Smooth muscle cell (in vitro differentiated cells): Measurements from ENCODE around the gene NDUFS4. TPM values are rescaled to one million over a fixed set of nuclear protein-coding genes. Genes with fewer than 3 reads are reported as not detected.

Experiments used
- DNase-seq: peaks from one replicate; lab custom pipeline; 2025; ENCODE audit not compliant: unreplicated experiment; lab: John Stamatoyannopoulos, UW
- H2AFZ ChIP-seq: fragments of 200-600 bp; sonication (generic); 2 replicates; pipeline ENCODE4 v1.6.0; 2016; ENCODE audit warnings: antibody characterized with exemption, low read depth, mild to moderate bottlenecking
- H3F3A ChIP-seq: fragments of 200-600 bp; sonication (generic); 2 replicates; pipeline ENCODE4 v1.6.0; 2017; ENCODE audit warnings: antibody characterized with exemption, low read depth
- H3K27ac ChIP-seq: fragments of 200-600 bp; sonication (generic); 2 replicates; pipeline ENCODE4 v1.5.1; 2016; ENCODE audit warnings: low read depth, mild to moderate bottlenecking
- H3K27me3 ChIP-seq: fragments of 200-600 bp; sonication (generic); 2 replicates; pipeline ENCODE4 v1.6.1; 2016; ENCODE audit warnings: low read depth, mild to moderate bottlenecking
- H3K36me3 ChIP-seq: fragments of 200-600 bp; sonication (generic); 2 replicates; pipeline ENCODE4 v1.5.1; 2016; ENCODE audit warnings: low read depth
- H3K4me1 ChIP-seq: fragments of 200-600 bp; sonication (generic); 2 replicates; pipeline ENCODE4 v1.5.1; 2016; ENCODE audit warnings: low read depth
- H3K4me2 ChIP-seq: fragments of 200-600 bp; sonication (generic); 2 replicates; pipeline ENCODE4 v1.6.0; 2016; ENCODE audit warnings: mild to moderate bottlenecking
- H3K4me3 ChIP-seq: fragments of 200-600 bp; sonication (generic); 2 replicates; pipeline ENCODE4 v1.5.1; 2016; ENCODE audit warnings: mild to moderate bottlenecking
- H3K79me2 ChIP-seq: fragments of 200-600 bp; sonication (generic); 2 replicates; pipeline ENCODE4 v1.6.0; 2016; ENCODE audit warnings: low read depth, mild to moderate bottlenecking
- H3K9ac ChIP-seq: fragments of 200-600 bp; sonication (generic); 2 replicates; pipeline ENCODE4 v1.6.0; 2016; ENCODE audit warnings: low read depth
- H3K9me3 ChIP-seq: fragments of 200-600 bp; sonication (generic); replicated peaks from 2 replicates; pipeline ENCODE4 v1.5.1; 2016; ENCODE audit warnings: low read depth
- H4K20me1 ChIP-seq: fragments of 200-600 bp; sonication (generic); 2 replicates; pipeline ENCODE4 v1.6.0; 2016; ENCODE audit warnings: low read depth
- CTCF ChIP-seq: fragments of 200-600 bp; sonication (generic); IDR thresholded peaks from 2 replicates; pipeline ENCODE4 v1.5.1; 2017; ENCODE audit warnings: borderline replicate concordance, mild to moderate bottlenecking, antibody characterized with exemption; ENCODE audit not compliant: insufficient read depth, poor library complexity, severe bottlenecking
- WGBS: methylation state at CpG from one replicate; pipeline ENCODE4 v1.1.7; 2016; ENCODE audit warnings: low lambda C conversion rate; 5-methylcytosine and 5-hydroxymethylcytosine counted together
- polyA plus RNA-seq: library from polyadenylated mRNA; unstranded; fragments of >200 nt; fragmentation: Nextera tagmentation; extraction: Ambion mirVana; gene quantifications from 2 replicates; pipeline ENCODE4 v1.2.1, GENCODE V29; 2016
- total RNA-seq: library from RNA; depleted of rRNA; stranded (reverse); fragments of >200 nt; gene quantifications from 2 replicates; pipeline ENCODE4 v1.2.3, GENCODE V29; 2014

The NDUFS4 gene
- total and polyA plus RNA-seq, 2 experiments from 2014 or later, result 182 to 218 TPM

GRCh38 chr5:53580547-53580946, 20.1 kb downstream of the NDUFS4 start:
- Histone ChIP-seq H3K4me3 (no peak overlapping the region), H3F3A (no peaks in the 10 kb centered on the region), H3K9me3 (no peaks in the 10 kb centered on the region), H3K4me1 (no peaks in the 10 kb centered on the region), H3K4me2 (no peak overlapping the region), H3K27ac (no peak overlapping the region), H3K79me2 (peaks cover 99% of the 10 kb centered on the region), H3K36me3 (no peaks in the 10 kb centered on the region), H2AFZ (no peak overlapping the region), H3K9ac (no peak overlapping the region), H4K20me1 (peaks cover 99% of the 10 kb centered on the region), H3K27me3 (no peaks in the 10 kb centered on the region)
- TF ChIP-seq CTCF, result no peak
- DNase-seq, result no peak
- 97% methylated on average over 7 of the region's 7 CpGs for WGBS

- Histone ChIP-seq H3K4me1 (no peaks in the 10 kb centered on the region), H2AFZ (no peak overlapping the region), H3K27me3 (no peaks in the 10 kb centered on the region), H3K9ac (no peak overlapping the region), H3F3A (no peaks in the 10 kb centered on the region), H3K4me3 (no peak overlapping the region), H3K9me3 (no peaks in the 10 kb centered on the region), H4K20me1 (peaks cover 96% of the 10 kb centered on the region), H3K79me2 (peaks cover 96% of the 10 kb centered on the region), H3K4me2 (no peak overlapping the region), H3K27ac (no peak overlapping the region), H3K36me3 (no peaks in the 10 kb centered on the region)
- no peak for TF ChIP-seq CTCF
- WGBS, result 93% methylated on average over 4 of the region's 4 CpGs
- DNase-seq, result no peak
Measured at GRCh38 chr5:53582225-53582624, 21.8 kb downstream of the NDUFS4 start.

GRCh38 chr5:53590759-53591158, 30.3 kb downstream of the NDUFS4 start:
- no peak for TF ChIP-seq CTCF
- Histone ChIP-seq H3K9me3 (no peaks in the 10 kb centered on the region), H3K4me1 (no peaks in the 10 kb centered on the region), H4K20me1 (peaks cover 97% of the 10 kb centered on the region), H3K79me2 (peaks cover 94% of the 10 kb centered on the region), H3K36me3 (no peaks in the 10 kb centered on the region), H3K27ac (no peak overlapping the region), H3K27me3 (no peaks in the 10 kb centered on the region), H3K4me2 (no peak overlapping the region), H3K4me3 (no peak overlapping the region), H3F3A (no peaks in the 10 kb centered on the region), H2AFZ (no peak overlapping the region), H3K9ac (no peak overlapping the region)
- no peak for DNase-seq
- WGBS, result 100% methylated on average over 1 of the region's 1 CpG

- peaks cover 81% of the 10 kb centered on the region for H4K20me1 ChIP-seq
- H3K27ac ChIP-seq, result no peak overlapping the region
- no peak overlapping the region for H3K4me3 ChIP-seq
- TF ChIP-seq CTCF, result no peak
- H3K4me2 ChIP-seq, result no peak overlapping the region
- WGBS, result 100% methylated on average over 1 of the region's 1 CpG
- no peak overlapping the region for H3K9ac ChIP-seq
- no peaks in the 10 kb centered on the region for H3K27me3 ChIP-seq
- H3K9me3 ChIP-seq, result no peaks in the 10 kb centered on the region
- DNase-seq, result no peak
- no peaks in the 10 kb centered on the region for H3F3A ChIP-seq
- H3K4me1 ChIP-seq, result no peaks in the 10 kb centered on the region
- H3K36me3 ChIP-seq, result no peaks in the 10 kb centered on the region
- H3K79me2 ChIP-seq, result peaks cover 98% of the 10 kb centered on the region
- H2AFZ ChIP-seq, result no peak overlapping the region
Measured at GRCh38 chr5:53594419-53594818, 34.0 kb downstream of the NDUFS4 start.
